Fibroblast of skin of left biceps (primary cell): ENCODE measurements around the gene CACNA2D2.

Experiments
- DNase-seq, 2 experiments: peaks; one replicate each; pipeline ENCODE4 v3.0.0-alpha.2; 2013; ENCODE audit warnings: low read depth in 2 of 2

The CACNA2D2 gene

GRCh38 chr3:50347187-50347813 is 156.1 kb downstream of the CACNA2D2 start:
- no peak for DNase-seq

- no peak for DNase-seq
Measured at GRCh38 chr3:50345586-50346234, 157.7 kb downstream of the CACNA2D2 start, which contains the start of gene ZMYND10. Gene ZMYND10, minus strand, starts transcription at chr3:50345732. Its CDS starts 153 bp downstream, at chr3:50345579.

DNA sequence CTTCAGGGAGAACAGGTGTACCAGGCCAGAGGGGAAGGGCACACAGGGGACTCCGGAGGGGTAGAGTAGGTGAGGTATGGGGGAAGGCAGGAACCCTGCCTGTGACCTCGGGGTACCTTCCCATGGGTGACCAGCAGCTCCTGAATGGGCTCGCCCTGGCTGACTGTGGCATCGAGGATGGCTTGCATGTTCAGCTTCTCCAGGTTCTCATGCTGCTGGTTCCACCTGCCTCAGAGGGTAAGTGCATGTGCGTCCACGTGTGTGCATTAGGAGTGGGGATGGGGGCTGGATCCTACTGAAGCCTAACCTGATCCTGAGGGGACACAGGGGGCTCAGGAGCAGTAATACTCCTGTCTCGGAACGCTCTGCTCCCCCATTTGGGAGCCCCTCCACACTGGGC is 158.4 kb downstream of the CACNA2D2 start:
- no peak for DNase-seq

DNA sequence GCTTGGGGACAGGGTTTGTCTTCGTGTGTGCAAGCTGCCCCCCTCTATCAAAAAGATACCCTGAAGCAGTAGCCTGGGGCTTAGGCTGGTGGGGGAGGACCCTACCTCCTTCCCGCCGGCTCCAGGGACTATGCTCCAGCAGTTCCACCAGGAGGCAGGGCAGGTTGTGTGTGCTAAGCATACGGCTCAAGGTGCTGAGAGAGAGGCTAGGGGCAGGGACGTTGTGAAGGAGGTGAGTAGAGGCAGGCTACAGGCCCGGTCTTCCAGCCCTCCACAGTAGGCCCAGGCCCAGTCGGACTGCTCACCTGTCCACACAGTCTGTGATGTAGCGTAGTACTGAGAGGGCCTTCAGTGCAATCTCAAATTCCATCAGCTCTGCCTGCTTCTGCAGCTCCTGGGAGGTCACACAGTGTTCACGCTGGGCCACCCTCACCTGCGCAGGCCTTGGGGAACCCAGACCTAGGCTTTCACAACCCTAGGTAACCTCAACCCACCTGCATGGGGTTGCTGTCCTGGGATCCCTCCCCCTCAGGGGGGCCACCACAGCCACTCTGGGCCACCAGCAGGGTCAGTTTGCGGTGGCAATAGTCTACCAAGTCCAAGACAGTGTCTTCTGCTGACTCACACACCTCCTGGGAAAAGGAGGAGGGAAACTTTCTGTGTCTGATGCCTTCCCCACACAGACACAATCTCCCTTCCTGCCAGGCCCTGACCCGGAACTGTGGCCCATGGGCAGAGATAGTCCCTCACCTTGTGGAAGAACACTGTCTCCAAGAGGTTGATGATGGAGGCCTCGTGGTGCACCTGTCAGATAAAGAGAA is 160.4 kb downstream of the CACNA2D2 start:
- no peak for DNase-seq

DNA sequence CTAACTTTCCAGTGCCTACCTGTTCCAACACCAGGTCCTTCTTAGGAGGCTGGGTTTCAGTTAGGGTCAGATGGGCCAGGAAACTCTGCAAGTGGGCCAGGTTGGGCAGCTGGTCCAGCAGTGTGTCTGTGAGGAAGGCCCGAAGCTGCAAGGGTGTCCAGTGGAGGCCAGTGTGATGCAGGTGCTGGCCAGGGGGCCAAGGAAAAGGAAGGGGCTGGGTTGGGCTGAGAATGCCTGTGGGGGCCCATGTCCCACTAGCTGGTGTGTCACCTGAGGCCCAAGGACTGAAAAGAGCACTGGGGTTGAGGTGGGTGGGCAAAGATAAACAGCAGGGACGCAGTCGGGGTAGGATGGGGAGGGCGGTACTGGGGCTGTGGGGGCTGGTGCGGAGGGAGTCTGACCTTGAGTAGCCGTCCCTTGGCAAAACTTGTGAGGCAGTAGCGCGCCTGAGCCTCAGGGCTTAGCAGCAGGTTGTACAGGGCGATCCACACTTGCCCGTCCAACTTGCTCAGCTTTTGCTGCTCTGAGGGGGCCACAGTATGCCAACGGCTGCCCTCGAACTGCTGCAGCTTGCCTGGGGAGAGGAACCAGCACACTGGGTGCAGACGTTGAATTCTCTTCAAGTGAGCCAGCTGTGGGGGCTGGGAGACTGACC is 161.3 kb downstream of the CACNA2D2 start:
- DNase-seq, result no peak

GRCh38 chr3:50341537-50341936 is 161.9 kb downstream of the CACNA2D2 start:
- no peak for DNase-seq

- no peak for DNase-seq
Measured at GRCh38 chr3:50340448-50341329, 162.7 kb downstream of the CACNA2D2 start, which contains the start of gene RASSF1. Gene RASSF1, minus strand, starts transcription at chr3:50340836. Its CDS starts 31 bp downstream, at chr3:50340805.

DNA sequence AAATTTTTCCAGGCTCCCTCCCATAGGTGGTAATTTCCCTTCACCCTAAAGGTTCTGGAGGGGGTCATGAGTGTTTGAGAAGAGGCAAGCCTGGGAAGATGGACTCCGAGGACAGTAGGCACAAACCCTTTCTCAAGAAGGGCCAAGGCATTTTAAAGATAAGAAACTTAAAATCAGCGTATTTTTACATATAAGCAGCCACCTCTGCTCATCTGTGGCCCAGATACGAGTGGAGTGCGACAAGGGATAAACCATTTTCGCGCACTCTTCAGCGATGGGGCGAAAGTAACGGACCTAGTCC is 163.3 kb downstream of the CACNA2D2 start:
- DNase-seq, result no peak

GRCh38 chr3:50339485-50340146 is 163.8 kb downstream of the CACNA2D2 start:
- no peak for DNase-seq

DNA sequence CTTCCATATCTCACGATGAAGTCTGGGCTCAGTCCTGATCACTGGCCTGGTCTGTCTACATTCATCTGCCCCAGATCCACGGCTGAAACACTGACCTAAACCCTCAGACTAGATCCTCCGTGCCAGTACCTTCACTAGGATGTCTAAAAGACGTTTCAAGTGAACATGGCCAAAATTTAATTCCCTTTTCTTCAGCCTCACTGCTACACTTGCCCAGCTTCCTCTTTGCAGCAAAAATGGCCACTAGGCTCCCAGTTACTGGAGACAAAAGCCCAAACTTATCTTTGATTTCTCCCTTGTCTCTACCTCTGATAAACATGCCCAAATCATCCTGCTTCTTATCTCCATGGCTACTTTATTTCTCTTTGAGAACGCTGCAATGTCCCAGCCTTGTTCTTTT is 164.5 kb downstream of the CACNA2D2 start:
- no peak for DNase-seq

DNA sequence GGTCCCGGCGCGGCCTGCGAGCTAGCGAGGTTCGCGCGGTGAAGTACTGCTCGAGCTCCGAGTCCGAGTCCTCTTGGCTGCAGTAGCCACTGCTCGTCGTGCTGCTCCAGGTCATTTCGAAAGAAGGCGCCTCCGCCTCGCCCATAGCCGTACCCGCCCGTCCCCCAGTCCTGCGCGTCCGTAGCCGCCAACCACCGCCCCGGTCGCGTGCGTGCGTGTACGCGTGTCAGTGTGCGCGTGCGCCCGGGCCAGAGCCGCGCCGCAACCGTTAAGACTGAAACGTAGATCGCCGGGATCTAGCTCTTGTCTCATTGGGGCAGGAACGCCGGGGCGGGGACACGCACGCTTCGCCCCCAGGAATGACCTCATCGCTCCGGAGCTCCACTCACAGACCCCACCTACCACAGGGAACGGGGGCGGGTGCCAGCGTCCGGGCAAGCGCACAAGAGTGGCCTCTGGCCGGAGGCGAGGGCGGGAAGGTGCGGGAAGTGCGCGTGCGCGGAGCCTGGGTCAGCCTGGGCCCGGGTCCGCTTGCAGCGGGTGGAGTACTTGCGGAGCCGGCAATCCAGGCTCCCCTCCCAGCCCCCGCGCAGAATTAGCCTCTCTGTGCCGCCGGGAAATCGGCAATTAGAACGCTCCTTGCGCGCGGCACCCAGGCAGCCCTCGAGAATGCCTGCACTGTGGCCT is 166.1 kb downstream of the CACNA2D2 start:
- DNase-seq, result peak; percentile 96 to 97

- DNase-seq, result no peak
Measured at GRCh38 chr3:50336452-50337174, 166.8 kb downstream of the CACNA2D2 start.

DNA sequence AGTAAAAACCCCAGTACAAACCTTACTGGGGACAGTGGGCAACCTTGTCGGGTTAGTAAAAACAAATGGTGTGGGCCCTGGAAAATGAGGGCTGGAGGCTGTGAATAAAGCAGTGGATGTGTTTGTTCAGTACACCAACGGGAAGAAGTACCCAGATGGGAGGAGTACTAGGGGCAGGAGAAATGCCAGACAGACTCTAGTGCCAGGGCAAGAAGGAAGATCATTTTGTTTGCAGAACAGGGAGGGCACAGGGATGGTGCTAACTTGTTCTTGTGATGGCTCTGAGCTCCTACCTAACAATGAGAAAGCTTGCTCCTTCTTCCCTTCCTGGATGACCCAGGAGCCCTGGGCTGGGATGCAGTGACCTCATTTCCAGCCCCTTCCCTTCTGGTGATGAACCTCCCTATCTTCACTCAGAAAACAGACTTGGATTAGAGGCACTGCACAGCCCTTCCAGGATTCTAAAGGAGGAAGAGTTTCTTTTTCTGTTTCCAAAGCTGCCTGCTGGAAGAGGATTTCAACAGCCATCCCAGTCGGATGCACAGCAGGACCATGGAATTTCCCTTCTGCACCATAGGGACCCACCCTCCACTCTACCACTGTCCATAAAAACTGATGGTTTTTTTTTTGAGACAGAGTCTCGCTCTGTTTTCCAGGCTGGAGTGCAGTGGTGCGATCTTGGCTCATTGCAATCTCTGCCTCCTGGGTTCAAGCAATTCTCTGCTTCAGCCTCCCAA is 168.9 kb downstream of the CACNA2D2 start:
- DNase-seq, result no peak

DNA sequence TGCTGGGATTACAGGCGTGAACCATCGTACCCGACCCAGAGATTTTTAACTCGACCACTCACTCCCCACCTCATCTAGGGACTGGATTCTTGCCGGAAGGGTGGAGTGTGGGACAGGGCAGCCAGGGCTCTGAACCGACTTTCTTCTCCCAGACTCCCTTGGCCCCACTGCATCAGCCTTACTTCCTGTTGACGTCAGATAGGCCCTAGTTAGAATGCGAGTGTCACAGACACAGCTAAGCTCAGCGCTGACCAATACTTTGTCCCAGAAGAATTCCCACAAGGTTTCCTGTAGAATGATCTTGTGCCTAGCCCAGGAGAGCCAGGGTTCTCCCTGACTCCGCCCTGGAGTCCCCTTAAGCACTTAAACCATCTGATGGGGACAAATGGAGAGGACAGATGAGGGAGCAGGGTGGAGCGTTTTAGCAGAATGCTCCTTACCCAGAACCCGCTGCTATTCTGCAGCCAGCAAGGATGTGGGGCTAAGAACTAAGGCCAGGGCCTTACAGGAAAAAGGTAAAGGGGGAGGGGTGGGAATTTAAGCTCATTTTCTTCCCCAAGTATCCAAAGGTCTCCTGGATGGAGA is 169.6 kb downstream of the CACNA2D2 start:
- no peak for DNase-seq

- DNase-seq, result no peak
Measured at GRCh38 chr3:50331364-50331907, 172.0 kb downstream of the CACNA2D2 start.

DNA sequence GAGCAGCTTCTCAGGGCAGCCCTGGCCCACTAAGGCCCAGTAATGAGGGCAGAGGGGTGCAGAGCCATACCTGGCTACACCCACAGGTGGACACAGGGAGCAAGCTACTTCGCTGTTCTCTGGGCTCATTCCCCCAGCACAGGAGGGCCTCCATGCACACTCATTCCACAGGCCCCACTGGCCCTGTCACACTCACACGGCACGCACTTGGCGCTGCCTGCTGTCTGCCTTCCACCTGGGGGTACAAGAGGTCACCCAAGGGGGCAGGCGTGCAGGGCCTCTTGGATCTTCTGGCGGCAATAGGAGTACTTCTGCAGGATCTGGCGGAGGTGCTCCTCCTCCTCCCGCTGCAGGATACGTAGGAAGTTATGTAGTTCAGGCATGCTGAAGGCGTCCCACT is 173.1 kb downstream of the CACNA2D2 start:
- no peak for DNase-seq

DNA sequence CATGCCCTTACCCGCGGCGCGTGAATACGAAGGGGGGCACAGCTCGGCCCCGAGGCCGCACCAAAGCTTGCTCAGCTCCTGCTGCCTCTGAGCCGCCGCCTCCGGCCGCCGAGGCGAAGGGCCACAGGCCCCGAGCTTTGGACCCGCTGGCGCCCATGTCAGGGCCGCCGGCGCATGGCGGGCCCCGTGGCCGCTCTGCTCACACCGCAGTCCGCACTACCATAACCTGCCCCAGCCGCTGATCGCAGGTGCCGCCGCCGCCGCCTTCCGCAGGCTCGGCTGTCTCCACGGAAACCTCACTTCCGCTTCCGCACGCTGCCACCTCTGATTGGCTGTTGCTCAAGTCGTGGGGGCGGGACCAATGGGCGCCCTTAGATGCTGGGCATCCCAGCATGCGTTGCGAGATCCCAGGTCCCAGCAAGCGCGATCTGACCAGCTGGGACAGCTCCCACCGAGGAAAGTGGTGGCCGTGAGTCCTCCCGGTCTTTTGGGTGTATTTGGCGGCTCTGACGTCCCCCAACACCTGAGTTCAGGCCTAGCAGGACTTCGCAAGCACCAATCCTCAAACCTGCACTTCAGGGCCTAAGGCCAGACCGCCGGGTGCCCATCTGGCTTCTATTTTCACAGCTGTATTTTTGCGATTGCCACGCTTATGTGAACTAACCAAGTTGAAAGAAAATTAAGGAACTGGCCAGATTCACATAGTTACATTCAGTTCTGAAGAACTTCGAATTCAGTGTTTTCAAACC is 175.3 kb downstream of the CACNA2D2 start, which contains the start of gene TUSC2:
TSS of gene TUSC2 (minus strand) at position 281 of the 749 bp plus-strand sequence. CDS start at position 157, 124 bp downstream.
- DNase-seq, result peak; percentile 79
